Adipocyte (in vitro differentiated cells): Measurements from ENCODE around the gene ENAH.
"Not testable (repeated sequence)": the region's sequence is repeated elsewhere in the genome, so short reads cannot be mapped to it uniquely, and the experiment has no call there.

Experiments
- DNase-seq: peaks from one replicate; pipeline ENCODE4 v3.0.0-alpha.2; 2015; ENCODE audit warnings: low read depth
- H3K27me3 ChIP-seq: replicated peaks from 2 replicates; pipeline ENCODE4 v1.7.0; 2013; ENCODE audit warnings: mild to moderate bottlenecking, low read length, moderate library complexity; ENCODE audit not compliant: control insufficient read depth, insufficient read depth
- H3K36me3 ChIP-seq: 2 replicates; pipeline ENCODE4 v1.7.0; 2013; ENCODE audit warnings: low read length, mild to moderate bottlenecking, moderate library complexity; ENCODE audit not compliant: control insufficient read depth, insufficient read depth, severe bottlenecking
- H3K4me1 ChIP-seq: 2 replicates; pipeline ENCODE4 v1.7.0; 2013; ENCODE audit warnings: mild to moderate bottlenecking, low read length, moderate library complexity; ENCODE audit not compliant: control insufficient read depth, insufficient read depth
- H3K4me3 ChIP-seq: 2 replicates; pipeline ENCODE4 v1.7.0; 2013; ENCODE audit warnings: mild to moderate bottlenecking, low read length, moderate library complexity
- H3K9ac ChIP-seq: 2 replicates; pipeline ENCODE4 v1.7.0; 2013; ENCODE audit warnings: mild to moderate bottlenecking, low read length, moderate library complexity
- H3K9me3 ChIP-seq: 2 replicates; pipeline ENCODE4 v1.7.0; 2013; ENCODE audit warnings: mild to moderate bottlenecking, low read length, moderate library complexity; ENCODE audit not compliant: control insufficient read depth

ENAH gene

GRCh38 chr1:225652729-225653462, at the start of gene ENAH:
TSS of gene ENAH (minus strand) at chr1:225653123. CDS start at chr1:225652690, 433 bp downstream.
- Histone ChIP-seq H3K9ac (peak within 1 kb of the TSS; percentile 97), H3K4me1 (peaks cover 52% of the 10 kb centered on the region), H3K36me3 (no peaks in the 10 kb centered on the region), H3K9me3 (no peaks in the 10 kb centered on the region), H3K4me3 (peak within 1 kb of the TSS; percentile 99), H3K27me3 (no peaks in the 10 kb centered on the region)
- DNase-seq: peak; percentile 95

GRCh38 chr1:225700889-225701465, 48.1 kb upstream of the ENAH start:
- H3K9me3 ChIP-seq: no peaks in the 10 kb centered on the region
- H3K4me3 ChIP-seq: no peak overlapping the region
- H3K36me3 ChIP-seq: no peaks in the 10 kb centered on the region
- H3K9ac ChIP-seq: peak overlapping the region; percentile 33
- DNase-seq: peak; percentile 45
- peaks cover 20% of the 10 kb centered on the region for H3K4me1 ChIP-seq
- no peaks in the 10 kb centered on the region for H3K27me3 ChIP-seq

DNA sequence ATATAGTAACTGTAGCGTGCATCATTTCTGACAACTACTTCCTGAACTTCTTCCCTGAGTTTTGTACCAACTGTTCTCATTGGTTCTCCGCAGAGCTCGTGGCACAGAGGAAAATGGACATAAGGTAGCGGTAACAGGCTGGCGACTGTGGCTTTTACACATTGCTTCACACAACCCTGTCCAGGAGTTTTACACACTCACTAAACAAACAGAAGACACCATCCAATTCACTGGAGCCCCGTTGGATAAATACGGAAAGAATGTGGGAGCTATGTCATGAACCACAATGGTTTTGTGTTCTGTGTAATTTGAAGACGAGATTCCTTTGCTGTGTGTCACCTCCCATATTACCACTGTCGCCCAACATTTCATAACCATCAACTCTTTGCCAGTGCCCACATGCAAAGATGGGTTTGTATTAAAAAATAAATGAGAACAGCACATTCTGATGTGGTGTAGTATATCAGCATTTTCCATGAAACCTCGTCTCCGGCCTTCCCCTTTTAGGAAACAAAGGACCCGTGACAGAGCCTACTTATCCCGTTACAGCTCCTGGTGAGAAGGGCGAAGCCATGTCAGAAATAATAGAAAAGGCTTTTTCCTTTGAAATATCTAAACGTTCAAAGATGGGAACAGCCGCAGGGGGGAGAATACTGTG, 47.4 kb upstream of the ENAH start:
- no peak overlapping the region for H3K4me3 ChIP-seq
- no peaks in the 10 kb centered on the region for H3K36me3 ChIP-seq
- H3K4me1 ChIP-seq: peaks cover 20% of the 10 kb centered on the region
- DNase-seq: peak; percentile 97
- H3K9ac ChIP-seq: peak overlapping the region; percentile 47
- no peaks in the 10 kb centered on the region for H3K27me3 ChIP-seq
- H3K9me3 ChIP-seq: no peaks in the 10 kb centered on the region

DNA sequence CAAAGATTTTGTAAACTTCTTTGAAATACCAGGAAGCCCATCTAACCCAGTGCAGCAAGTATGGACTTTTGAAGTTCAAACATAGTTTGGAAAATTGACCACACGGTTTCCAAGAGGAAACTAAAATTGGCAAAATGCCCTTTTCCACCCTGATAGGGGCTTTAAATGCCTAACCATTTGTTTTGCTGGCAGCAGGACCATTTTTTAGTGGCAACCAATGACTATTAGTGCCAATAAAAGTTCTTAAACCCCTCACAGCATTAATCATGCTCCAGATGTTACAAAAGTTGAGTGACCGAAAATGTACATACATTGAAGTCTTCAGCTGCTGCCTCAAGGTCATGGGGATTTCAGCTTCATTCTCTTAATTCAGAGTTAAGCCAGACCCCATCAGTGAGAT, 46.4 kb upstream of the ENAH start:
- peak; percentile 37 for DNase-seq
- Histone ChIP-seq H3K4me1 (peaks cover 21% of the 10 kb centered on the region), H3K9ac (peak overlapping the region; percentile 47), H3K4me3 (no peak overlapping the region), H3K36me3 (no peaks in the 10 kb centered on the region), H3K27me3 (no peaks in the 10 kb centered on the region), H3K9me3 (no peaks in the 10 kb centered on the region)

DNA sequence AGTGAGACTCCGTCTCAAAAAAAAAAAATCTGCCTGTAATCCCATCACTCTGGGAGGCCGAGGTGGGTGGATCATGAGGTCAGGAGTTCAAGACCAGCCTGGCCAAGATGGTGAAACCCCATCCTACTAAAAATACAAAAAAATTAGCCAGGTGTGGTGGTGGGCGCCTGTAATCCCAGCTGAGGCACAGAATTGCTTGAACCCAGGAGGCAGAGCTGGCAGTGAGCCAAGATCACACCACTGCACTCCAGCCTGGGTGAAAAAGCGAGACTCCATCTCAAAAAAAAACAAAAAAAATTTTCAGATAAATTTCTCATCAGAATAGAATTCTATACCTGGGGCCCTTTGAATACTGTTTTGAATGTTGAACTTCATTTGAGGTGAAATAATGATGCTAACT, 45.3 kb upstream of the ENAH start:
- peaks cover 26% of the 10 kb centered on the region for H3K4me1 ChIP-seq
- not testable (repeated sequence) for H3K9ac ChIP-seq, H3K36me3 ChIP-seq, H3K4me3 ChIP-seq, H3K9me3 ChIP-seq, H3K27me3 ChIP-seq, DNase-seq

GRCh38 chr1:225697428-225697827, 44.5 kb upstream of the ENAH start:
- H3K9ac ChIP-seq: no peak overlapping the region
- DNase-seq: no peak
- no peak overlapping the region for H3K4me3 ChIP-seq
- H3K36me3 ChIP-seq: no peaks in the 10 kb centered on the region
- H3K4me1 ChIP-seq: peaks cover 26% of the 10 kb centered on the region
- no peaks in the 10 kb centered on the region for H3K27me3 ChIP-seq
- H3K9me3 ChIP-seq: no peaks in the 10 kb centered on the region

DNA sequence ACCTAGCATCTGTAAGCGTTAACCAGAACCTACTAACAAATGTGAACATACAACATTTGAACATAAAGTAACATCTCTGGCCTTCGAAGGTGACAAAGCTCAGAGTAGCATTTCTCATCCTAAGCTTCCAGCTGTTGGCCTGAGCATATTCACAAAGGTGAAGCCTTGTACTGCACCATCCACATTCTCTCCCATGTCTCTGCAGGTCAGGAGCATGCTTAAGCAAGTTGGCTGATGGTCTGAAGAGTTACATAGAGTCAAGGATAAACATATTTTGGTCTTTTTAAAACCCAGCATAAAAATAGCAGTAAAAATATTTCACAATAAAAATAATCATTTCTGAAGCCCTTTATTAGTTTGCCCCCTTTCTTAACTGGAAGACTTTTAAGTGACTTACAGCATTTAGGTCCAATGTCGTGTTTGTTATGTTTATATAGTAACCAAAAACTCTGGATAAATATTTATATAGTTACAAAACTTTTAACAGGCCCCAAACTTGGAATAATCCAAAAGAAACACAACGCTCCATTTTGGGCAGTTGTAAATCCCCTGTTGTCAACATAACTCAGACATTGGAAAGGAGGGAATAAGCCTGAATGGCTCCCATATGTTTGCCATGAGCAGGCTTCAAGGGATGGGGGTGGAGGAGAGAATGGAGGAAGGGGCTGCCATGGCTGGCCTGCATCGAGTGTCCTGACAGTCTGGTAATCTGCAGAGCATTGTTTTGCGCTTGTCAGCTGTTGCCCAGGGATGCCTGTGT, 42.8 kb upstream of the ENAH start:
- peak; percentile 46 for DNase-seq

GRCh38 chr1:225694151-225694603, 41.3 kb upstream of the ENAH start:
- Histone ChIP-seq H3K4me3 (no peak overlapping the region), H3K9me3 (no peaks in the 10 kb centered on the region), H3K27me3 (no peaks in the 10 kb centered on the region), H3K9ac (no peak overlapping the region), H3K4me1 (peaks cover 34% of the 10 kb centered on the region), H3K36me3 (no peaks in the 10 kb centered on the region)
- DNase-seq: peak; percentile 23

More for the DNA sequence above, 42.8 kb upstream of the ENAH start:
- peaks cover 38% of the 10 kb centered on the region for H3K4me1 ChIP-seq
- no peaks in the 10 kb centered on the region for H3K9me3 ChIP-seq
- H3K36me3 ChIP-seq: no peaks in the 10 kb centered on the region
- no peaks in the 10 kb centered on the region for H3K27me3 ChIP-seq
- H3K9ac ChIP-seq: no peak overlapping the region
- H3K4me3 ChIP-seq: no peak overlapping the region

GRCh38 chr1:225693697-225694096, 40.8 kb upstream of the ENAH start:
- H3K4me1 ChIP-seq: peaks cover 32% of the 10 kb centered on the region
- H3K9ac ChIP-seq, H3K36me3 ChIP-seq, H3K4me3 ChIP-seq, H3K27me3 ChIP-seq, H3K9me3 ChIP-seq, DNase-seq: not testable (repeated sequence)

DNA sequence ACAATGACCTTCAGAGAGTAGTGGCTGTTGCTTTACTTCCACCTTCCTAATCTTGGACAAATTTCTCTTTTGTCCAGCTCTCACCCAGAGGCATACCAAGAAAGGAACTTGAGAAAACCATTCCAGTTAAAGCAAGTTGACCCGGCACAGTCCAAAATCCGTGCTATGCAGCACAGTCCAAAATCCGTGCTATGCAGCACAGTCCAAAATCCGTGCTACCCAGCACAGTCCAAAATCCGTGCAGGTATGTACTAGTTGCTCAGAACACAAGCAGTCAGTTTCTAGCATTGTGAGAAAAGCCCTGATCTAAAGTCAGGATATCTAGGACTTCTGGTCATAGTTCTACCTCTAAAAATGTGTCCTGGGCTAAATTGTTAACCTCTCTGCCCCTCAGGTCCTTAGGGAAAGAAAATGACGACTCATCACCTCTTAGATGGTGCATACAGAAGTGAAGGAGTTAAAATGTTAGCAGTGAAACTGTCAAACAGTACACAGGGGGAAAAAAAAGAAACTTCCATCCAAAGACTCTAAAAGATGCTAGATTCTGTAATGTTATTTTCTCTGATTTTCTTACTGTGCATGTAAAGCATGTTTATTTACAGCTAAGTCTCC, 40.3 kb upstream of the ENAH start:
- Histone ChIP-seq H3K4me1 (peaks cover 32% of the 10 kb centered on the region), H3K4me3 (no peak overlapping the region), H3K27me3 (no peaks in the 10 kb centered on the region), H3K36me3 (no peaks in the 10 kb centered on the region), H3K9me3 (no peaks in the 10 kb centered on the region), H3K9ac (no peak overlapping the region)
- DNase-seq: no peak

DNA sequence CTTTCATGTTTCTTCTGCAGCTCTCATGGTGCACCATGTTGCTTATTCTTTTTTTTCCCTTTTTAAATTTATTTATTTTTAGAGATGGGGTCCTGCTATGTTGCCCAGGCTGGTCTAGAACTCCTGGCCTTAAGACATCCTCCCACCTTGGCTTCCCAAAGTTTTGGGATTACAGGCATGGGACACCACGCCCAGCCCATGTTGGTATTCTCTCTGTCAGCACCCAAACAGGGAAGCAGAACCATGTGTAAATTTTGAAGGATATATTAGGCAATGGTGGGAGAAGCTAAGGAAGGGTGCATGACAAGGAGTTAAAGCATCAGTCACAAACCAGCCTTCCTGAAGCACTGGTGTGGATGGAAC, 39.6 kb upstream of the ENAH start:
- Histone ChIP-seq H3K27me3 (no peaks in the 10 kb centered on the region), H3K9me3 (no peaks in the 10 kb centered on the region), H3K9ac (no peak overlapping the region), H3K4me3 (no peak overlapping the region), H3K36me3 (no peaks in the 10 kb centered on the region), H3K4me1 (peaks cover 32% of the 10 kb centered on the region)
- no peak for DNase-seq
